ENCODE data around the gene KCNIP1. TPM values are rescaled to one million over a fixed set of nuclear protein-coding genes. Genes with fewer than 3 reads are reported as not detected.

Gene KCNIP1
- total RNA-seq, 4 donors from 2014 or later: 0.34 TPM; not detected in 3

DNA sequence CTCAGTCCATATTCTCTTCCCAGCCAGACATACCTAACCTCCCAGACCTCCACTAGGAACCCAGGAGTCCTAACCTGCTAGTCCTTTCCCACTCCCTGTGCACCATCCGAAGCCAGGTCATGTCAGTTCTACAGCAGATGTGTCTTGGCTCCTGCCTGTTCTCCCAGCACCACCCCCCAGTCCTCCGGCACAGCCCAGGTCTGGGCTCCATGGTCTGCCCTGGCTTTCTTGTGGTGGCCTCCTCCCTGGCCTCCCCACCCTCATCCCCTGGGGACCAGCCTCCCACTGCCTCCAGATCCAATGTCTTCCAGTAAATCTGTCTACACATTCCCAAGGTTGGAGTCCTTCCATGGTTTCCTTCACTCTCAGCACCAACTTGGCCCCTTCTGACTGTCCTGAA, 20.0 kb downstream of the KCNIP1 start:
- H3K4me3 ChIP-seq: no peak overlapping the region
- no peak for TF ChIP-seq EP300 (IDR thresholded peaks at IDR 0.05)
- TF ChIP-seq, protein P1, sequence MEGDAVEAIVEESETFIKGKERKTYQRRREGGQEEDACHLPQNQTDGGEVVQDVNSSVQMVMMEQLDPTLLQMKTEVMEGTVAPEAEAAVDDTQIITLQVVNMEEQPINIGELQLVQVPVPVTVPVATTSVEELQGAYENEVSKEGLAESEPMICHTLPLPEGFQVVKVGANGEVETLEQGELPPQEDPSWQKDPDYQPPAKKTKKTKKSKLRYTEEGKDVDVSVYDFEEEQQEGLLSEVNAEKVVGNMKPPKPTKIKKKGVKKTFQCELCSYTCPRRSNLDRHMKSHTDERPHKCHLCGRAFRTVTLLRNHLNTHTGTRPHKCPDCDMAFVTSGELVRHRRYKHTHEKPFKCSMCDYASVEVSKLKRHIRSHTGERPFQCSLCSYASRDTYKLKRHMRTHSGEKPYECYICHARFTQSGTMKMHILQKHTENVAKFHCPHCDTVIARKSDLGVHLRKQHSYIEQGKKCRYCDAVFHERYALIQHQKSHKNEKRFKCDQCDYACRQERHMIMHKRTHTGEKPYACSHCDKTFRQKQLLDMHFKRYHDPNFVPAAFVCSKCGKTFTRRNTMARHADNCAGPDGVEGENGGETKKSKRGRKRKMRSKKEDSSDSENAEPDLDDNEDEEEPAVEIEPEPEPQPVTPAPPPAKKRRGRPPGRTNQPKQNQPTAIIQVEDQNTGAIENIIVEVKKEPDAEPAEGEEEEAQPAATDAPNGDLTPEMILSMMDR (IDR thresholded peaks at IDR 0.05): no peak
- no peak for TF ChIP-seq POLR2A (IDR thresholded peaks at IDR 0.05)
- no peak for TF ChIP-seq POLR2AphosphoS5 (IDR thresholded peaks at IDR 0.05)
- peaks cover 13% of the 10 kb centered on the region for H3K4me1 ChIP-seq
- WGBS: 89% methylated on average over 2 of the region's 2 CpGs
- peaks cover 9% of the 10 kb centered on the region for H3K27me3 ChIP-seq
- H3K36me3 ChIP-seq: no peaks in the 10 kb centered on the region
- no peak for DNase-seq (ENCODE audit: low spot score in 2 of 2)
- H3K9me3 ChIP-seq: no peaks in the 10 kb centered on the region
- no peak overlapping the region for H3K27ac ChIP-seq

DNA sequence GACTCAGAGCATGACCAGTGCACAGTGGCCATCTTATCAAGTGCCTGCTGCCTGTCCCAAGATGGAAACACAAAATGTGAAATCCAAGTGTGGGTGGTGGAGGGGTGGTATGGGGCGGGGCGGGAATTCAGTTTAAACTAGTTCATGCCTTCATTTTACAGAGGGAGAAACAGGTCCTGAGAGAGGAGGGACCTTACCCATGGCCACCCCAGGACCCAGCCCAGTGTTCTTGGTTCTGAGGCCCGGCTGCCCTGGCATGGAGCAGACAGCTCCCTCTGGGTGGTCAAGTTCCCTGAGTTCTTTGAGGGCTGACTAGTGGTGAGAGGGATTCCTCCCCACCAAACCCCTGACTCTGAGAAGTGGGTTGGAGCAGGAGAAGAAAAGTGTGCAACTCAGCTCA, 20.8 kb downstream of the KCNIP1 start:
- Histone ChIP-seq H3K9me3 (no peaks in the 10 kb centered on the region), H3K4me3 (no peak overlapping the region), H3K36me3 (no peaks in the 10 kb centered on the region), H3K4me1 (peaks cover 13% of the 10 kb centered on the region), H3K27me3 (peaks cover 9% of the 10 kb centered on the region), H3K27ac (no peak overlapping the region)
- DNase-seq (ENCODE audit: low spot score in 2 of 2): no peak
- TF ChIP-seq, protein P1 (IDR thresholded peaks at IDR 0.05): no peak
- TF ChIP-seq POLR2A (IDR thresholded peaks at IDR 0.05) (no peak), EP300 (IDR thresholded peaks at IDR 0.05) (no peak), POLR2AphosphoS5 (IDR thresholded peaks at IDR 0.05) (no peak)
- 90% methylated on average over 3 of the region's 3 CpGs for WGBS

DNA sequence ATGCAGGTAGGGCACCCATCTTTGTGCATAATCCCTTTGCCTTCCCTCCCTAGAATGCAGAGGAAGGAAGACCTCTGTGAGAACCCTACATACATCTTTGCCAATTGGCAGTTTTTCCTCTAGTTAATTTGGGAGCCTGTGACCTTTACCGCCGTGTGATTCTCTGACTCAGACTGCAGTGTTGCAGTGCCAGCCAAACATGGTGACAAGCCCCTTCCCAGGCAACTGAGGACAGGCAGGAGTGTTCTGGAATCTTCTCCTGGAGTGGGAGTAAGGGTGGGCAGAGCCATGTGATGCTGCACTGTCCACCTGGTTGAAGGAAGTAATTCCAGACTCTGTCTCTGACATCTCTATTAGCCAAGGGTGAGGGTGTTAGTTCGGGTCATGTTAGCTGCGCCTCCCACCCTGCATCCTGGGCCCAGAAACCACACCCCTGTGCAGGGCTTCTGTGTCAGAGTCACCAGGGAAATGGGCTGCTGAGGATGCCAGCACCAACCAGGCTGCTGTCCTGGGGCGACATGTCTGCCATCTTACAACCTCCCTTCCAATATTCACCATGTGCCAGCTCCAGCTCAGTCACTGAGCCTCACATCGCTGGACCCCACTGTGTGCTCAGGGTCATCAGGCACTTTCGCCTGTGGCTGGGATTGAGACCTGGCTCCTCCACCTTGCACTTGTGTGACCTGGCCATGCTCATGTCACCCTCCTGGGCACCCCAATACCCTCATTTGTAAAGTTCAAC, 21.8 kb downstream of the KCNIP1 start:
- peaks cover 9% of the 10 kb centered on the region for H3K27me3 ChIP-seq

DNA sequence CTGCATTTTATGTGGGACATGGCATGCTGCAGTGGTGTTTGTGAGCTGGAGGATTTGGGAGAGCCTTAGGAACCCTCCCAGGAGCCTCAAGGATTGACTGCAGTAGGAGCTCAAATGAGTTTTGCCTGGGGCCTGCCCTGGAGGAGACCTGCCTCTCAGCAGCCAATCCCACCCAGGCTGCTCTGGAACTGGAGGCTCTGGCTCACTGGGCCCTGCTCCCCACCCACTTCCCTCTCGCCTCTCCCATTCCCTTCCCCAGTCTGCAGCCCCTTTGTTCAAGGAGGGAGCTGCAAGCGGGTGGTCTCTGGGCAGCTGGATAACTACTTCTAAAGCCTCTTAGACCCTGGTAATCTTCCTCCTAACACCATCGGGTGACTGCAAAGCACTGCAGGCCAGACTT, 24.2 kb downstream of the KCNIP1 start:
- WGBS: 96% methylated on average over 3 of the region's 3 CpGs
- Histone ChIP-seq H3K27me3 (peaks cover 9% of the 10 kb centered on the region), H3K27ac (no peak overlapping the region), H3K4me1 (peaks cover 5% of the 10 kb centered on the region), H3K9me3 (no peaks in the 10 kb centered on the region), H3K36me3 (no peaks in the 10 kb centered on the region), H3K4me3 (no peak overlapping the region)
- TF ChIP-seq POLR2AphosphoS5 (IDR thresholded peaks at IDR 0.05) (no peak), EP300 (IDR thresholded peaks at IDR 0.05) (no peak), POLR2A (IDR thresholded peaks at IDR 0.05) (no peak)
- TF ChIP-seq, protein P1 (IDR thresholded peaks at IDR 0.05): no peak
- DNase-seq (ENCODE audit: low spot score in 2 of 2): peak in 1 of 2 donors; percentile 22

More for the DNA sequence above, 21.8 kb downstream of the KCNIP1 start:
- WGBS: 79% methylated on average over 5 of the region's 7 CpGs
- H3K4me1 ChIP-seq: peaks cover 13% of the 10 kb centered on the region
- TF ChIP-seq, protein P1 (IDR thresholded peaks at IDR 0.05): no peak
- no peak for TF ChIP-seq POLR2AphosphoS5 (IDR thresholded peaks at IDR 0.05)
- TF ChIP-seq POLR2A (IDR thresholded peaks at IDR 0.05): no peak
- TF ChIP-seq EP300 (IDR thresholded peaks at IDR 0.05): no peak
- DNase-seq (ENCODE audit: low spot score in 2 of 2): peak in 1 of 2 donors; percentile 19
- H3K27ac ChIP-seq: no peak overlapping the region
- no peak overlapping the region for H3K4me3 ChIP-seq
- H3K36me3 ChIP-seq: no peaks in the 10 kb centered on the region
- H3K9me3 ChIP-seq: no peaks in the 10 kb centered on the region

DNA sequence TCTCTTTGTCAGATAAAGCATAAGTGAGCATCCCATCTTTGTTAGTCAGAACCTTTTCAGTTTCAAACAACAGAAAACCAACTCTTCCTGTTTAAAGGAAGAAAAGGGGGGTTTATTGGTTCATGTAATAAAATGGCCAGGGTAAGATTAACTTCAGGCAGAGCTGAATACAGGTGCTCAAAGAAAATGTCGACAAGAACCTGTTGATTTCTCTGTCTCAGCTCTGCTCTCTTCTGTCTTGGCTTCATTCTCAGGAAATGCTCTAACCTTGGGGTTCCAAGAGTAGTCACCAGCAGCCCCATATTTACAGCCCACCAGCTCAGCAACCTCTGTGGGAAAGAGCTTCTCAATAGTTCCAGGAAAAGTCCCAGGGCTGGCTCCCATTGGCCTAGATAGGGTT, 25.2 kb downstream of the KCNIP1 start:
- 90% methylated on average over 1 of the region's 1 CpG for WGBS

More for the DNA sequence above, 25.2 kb downstream of the KCNIP1 start:
- H3K27ac ChIP-seq: no peak overlapping the region
- no peaks in the 10 kb centered on the region for H3K4me1 ChIP-seq
- no peak overlapping the region for H3K4me3 ChIP-seq
- TF ChIP-seq, protein P1 (IDR thresholded peaks at IDR 0.05): no peak
- TF ChIP-seq EP300 (IDR thresholded peaks at IDR 0.05): no peak
- no peak for TF ChIP-seq POLR2A (IDR thresholded peaks at IDR 0.05)
- no peak for TF ChIP-seq POLR2AphosphoS5 (IDR thresholded peaks at IDR 0.05)
- H3K9me3 ChIP-seq: no peaks in the 10 kb centered on the region
- H3K36me3 ChIP-seq: no peaks in the 10 kb centered on the region
- peaks cover 5% of the 10 kb centered on the region for H3K27me3 ChIP-seq
- DNase-seq (ENCODE audit: low spot score in 2 of 2): no peak
